ENCODE results near the gene ADAP1. TPM values are rescaled to one million over a fixed set of nuclear protein-coding genes. Genes with fewer than 3 reads are reported as not detected.

Gene ADAP1
- total RNA-seq, 1 donor from 2014 or later = 0.30 TPM

- no peak overlapping the region for H3K4me3 ChIP-seq
- no peak overlapping the region for H3K4me3 Mint-ChIP-seq
- H4K20me1 ChIP-seq (ENCODE audit: low read depth) = no peaks in the 10 kb centered on the region
- H3K9me3 Mint-ChIP-seq = peaks cover 3% of the 10 kb centered on the region
- no peak overlapping the region for H3K27ac Mint-ChIP-seq
- H3K27me3 Mint-ChIP-seq (ENCODE audit: insufficient read depth, low read depth) = peaks cover 2% of the 10 kb centered on the region
- no peak for DNase-seq (ENCODE audit: low spot score)
- H3K4me1 ChIP-seq = no peaks in the 10 kb centered on the region
- no peak overlapping the region for H3K27ac ChIP-seq
- H3K9me3 ChIP-seq (ENCODE audit: low read depth) = no peaks in the 10 kb centered on the region
- H2AFZ ChIP-seq (replicated peaks) = no peak overlapping the region
- no peaks in the 10 kb centered on the region for H3K4me1 Mint-ChIP-seq
- no peaks in the 10 kb centered on the region for H3K27me3 ChIP-seq
- H3K9ac ChIP-seq = no peak overlapping the region
- TF ChIP-seq, protein P1, sequence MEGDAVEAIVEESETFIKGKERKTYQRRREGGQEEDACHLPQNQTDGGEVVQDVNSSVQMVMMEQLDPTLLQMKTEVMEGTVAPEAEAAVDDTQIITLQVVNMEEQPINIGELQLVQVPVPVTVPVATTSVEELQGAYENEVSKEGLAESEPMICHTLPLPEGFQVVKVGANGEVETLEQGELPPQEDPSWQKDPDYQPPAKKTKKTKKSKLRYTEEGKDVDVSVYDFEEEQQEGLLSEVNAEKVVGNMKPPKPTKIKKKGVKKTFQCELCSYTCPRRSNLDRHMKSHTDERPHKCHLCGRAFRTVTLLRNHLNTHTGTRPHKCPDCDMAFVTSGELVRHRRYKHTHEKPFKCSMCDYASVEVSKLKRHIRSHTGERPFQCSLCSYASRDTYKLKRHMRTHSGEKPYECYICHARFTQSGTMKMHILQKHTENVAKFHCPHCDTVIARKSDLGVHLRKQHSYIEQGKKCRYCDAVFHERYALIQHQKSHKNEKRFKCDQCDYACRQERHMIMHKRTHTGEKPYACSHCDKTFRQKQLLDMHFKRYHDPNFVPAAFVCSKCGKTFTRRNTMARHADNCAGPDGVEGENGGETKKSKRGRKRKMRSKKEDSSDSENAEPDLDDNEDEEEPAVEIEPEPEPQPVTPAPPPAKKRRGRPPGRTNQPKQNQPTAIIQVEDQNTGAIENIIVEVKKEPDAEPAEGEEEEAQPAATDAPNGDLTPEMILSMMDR (IDR thresholded peaks at IDR 0.05) = no peak
- no peak for TF ChIP-seq EZH2 (IDR thresholded peaks at IDR 0.05)
- TF ChIP-seq EZH2phosphoT487 (IDR thresholded peaks at IDR 0.05) = no peak
- H3K4me2 ChIP-seq = no peak overlapping the region
- no peaks in the 10 kb centered on the region for H3F3A ChIP-seq (ENCODE audit: low read depth)
- peaks cover 31% of the 10 kb centered on the region for H3K36me3 Mint-ChIP-seq
- no peaks in the 10 kb centered on the region for H3K36me3 ChIP-seq
- H3K79me2 ChIP-seq (ENCODE audit: low read depth) = peaks cover 21% of the 10 kb centered on the region
Observed at GRCh38 chr7:849145-849544, 105.3 kb downstream of the ADAP1 start.

Other genes with a start within 250 kb of the ADAP1 start
- gene DNAAF5, start 228.0 kb downstream of the ADAP1 start, total RNA-seq (ENCODE audit: low replicate concordance) = 23.5 and 45.2 TPM in 2 replicates
- gene PRKAR1B, start 227.4 kb downstream of the ADAP1 start, total RNA-seq (ENCODE audit: low replicate concordance) = 11.8 and 15.6 TPM in 2 replicates
- 104 and 131 TPM in 2 replicates for gene SUN1, start 122.2 kb downstream of the ADAP1 start, total RNA-seq (ENCODE audit: low replicate concordance)
- gene GET4, start 78.1 kb downstream of the ADAP1 start, total RNA-seq (ENCODE audit: low replicate concordance) = 17.2 and 35.7 TPM in 2 replicates
- 15.1 and 17.9 TPM in 2 replicates for gene COX19, start 20.9 kb upstream of the ADAP1 start, total RNA-seq (ENCODE audit: low replicate concordance)
- gene CYP2W1, start 28.5 kb upstream of the ADAP1 start, total RNA-seq (ENCODE audit: low replicate concordance) = 0.06 TPM in 1 of 2 replicates, not detected in the other
- 0.79 and 3.5 TPM in 2 replicates for gene GPR146, start 89.9 kb upstream of the ADAP1 start, total RNA-seq (ENCODE audit: low replicate concordance)
- gene GPER1, start 133.4 kb upstream of the ADAP1 start, total RNA-seq (ENCODE audit: low replicate concordance) = 1.2 and 1.3 TPM in 2 replicates
- gene ZFAND2A, start 205.5 kb upstream of the ADAP1 start, total RNA-seq (ENCODE audit: low replicate concordance) = 9.0 and 13.3 TPM in 2 replicates